ACC112 (cell line): ENCODE data around the gene IGSF21.

Experiments
- H2AFZ ChIP-seq: fragments of 200-600 bp; sonication (generic); one replicate; pipeline ENCODE4 v1.6.0; 2017; ENCODE audit warnings: antibody characterized with exemption, low read length; ENCODE audit not compliant: unreplicated experiment
- H3K27ac ChIP-seq: fragments of 200-600 bp; sonication (generic); 2 replicates; pipeline ENCODE4 v1.5.1; 2014; ENCODE audit warnings: low read depth, mild to moderate bottlenecking, antibody characterized with exemption, low read length, moderate library complexity
- H3K27me3 ChIP-seq: fragments of 200-600 bp; sonication (generic); 2 replicates; pipeline ENCODE4 v1.6.1; 2014; ENCODE audit warnings: mild to moderate bottlenecking, antibody characterized with exemption, low read length, moderate library complexity, mixed read lengths; ENCODE audit not compliant: insufficient read depth
- H3K36me3 ChIP-seq: fragments of 200-600 bp; sonication (generic); 2 replicates; pipeline ENCODE4 v1.6.1; 2016; ENCODE audit warnings: mild to moderate bottlenecking, antibody characterized with exemption, low read length, moderate library complexity, mixed read lengths; ENCODE audit not compliant: insufficient read depth
- H3K4me1 ChIP-seq: fragments of 200-600 bp; sonication (generic); one replicate; pipeline ENCODE4 v1.6.1; 2016; ENCODE audit warnings: low read length, mixed read lengths; ENCODE audit not compliant: insufficient read depth, unreplicated experiment, control insufficient read depth
- H3K4me3 ChIP-seq: fragments of 200-600 bp; sonication (generic); 2 replicates; pipeline ENCODE4 v1.5.1; 2014; ENCODE audit warnings: mild to moderate bottlenecking, low read depth, low read length
- H3K79me2 ChIP-seq: fragments of 200-600 bp; sonication (generic); one replicate; pipeline ENCODE4 v1.6.0; 2016; ENCODE audit warnings: low read length; ENCODE audit not compliant: control insufficient read depth, unreplicated experiment, insufficient read depth

IGSF21 gene

DNA sequence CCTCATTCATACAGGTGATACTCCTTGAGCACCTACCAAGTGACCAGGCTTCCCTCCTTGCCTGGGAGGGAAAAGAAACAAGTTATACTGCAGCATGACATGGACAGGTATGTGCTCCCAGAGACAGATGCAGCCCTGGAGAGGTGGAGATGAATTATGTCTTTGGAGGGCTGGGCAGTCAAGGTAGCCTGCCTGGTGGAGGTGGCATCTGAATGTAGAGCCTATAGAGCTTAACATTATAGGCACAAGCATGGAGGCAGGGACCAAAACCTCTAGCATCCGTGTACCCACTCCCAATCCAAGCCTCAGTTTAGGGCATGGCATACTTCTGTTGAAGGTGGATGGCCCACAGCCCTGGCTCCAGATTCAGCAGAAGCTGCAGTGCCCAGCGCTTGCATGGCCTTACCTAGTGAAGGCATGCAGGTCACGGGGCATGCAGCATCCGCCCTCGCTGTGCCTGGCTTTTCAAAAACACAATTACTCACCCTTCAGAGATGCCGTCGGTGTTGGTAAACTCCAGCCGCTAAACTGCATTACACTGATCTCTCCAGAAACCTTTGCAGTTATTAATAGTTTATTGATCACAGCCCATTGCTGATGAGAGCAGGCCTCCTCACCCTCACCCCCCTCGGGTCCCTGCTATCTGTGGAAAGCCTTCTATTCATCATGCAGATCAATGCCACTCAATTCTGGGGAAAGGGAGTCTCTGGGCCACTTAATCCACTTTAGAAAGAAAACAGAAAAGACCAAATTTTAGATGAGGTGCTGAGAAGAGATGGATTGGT is 222.1 kb downstream of the IGSF21 start:
- Histone ChIP-seq H3K4me1 (no peaks in the 10 kb centered on the region), H2AFZ (no peak overlapping the region), H3K27ac (no peak overlapping the region), H3K4me3 (no peak overlapping the region), H3K27me3 (no peaks in the 10 kb centered on the region), H3K79me2 (no peaks in the 10 kb centered on the region), H3K36me3 (no peaks in the 10 kb centered on the region)

DNA sequence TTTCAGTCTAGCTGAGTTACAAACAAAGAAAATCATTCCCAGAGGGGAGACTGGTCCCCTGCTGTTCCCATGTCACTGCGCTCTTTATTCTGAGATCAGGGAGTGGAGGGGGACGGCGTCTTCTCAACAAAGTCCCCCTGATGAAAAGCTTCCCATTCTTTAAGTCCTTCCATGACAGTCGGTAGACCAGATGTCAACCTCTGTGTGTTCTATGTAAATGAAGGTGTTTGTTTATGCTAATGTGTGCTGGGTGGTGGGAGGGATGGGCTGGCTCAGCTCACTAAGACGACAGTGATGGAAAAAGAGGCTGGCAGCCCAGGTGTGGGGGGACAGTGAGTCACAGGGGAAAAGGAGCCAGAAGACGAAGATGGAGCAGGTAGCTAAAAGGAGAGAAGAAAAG is 225.0 kb downstream of the IGSF21 start:
- no peak overlapping the region for H2AFZ ChIP-seq
- H3K27me3 ChIP-seq, result no peaks in the 10 kb centered on the region
- H3K79me2 ChIP-seq, result no peaks in the 10 kb centered on the region
- H3K4me1 ChIP-seq, result no peaks in the 10 kb centered on the region
- no peak overlapping the region for H3K4me3 ChIP-seq
- H3K27ac ChIP-seq, result no peak overlapping the region
- no peaks in the 10 kb centered on the region for H3K36me3 ChIP-seq

GRCh38 chr1:18333220-18333619 is 225.6 kb downstream of the IGSF21 start:
- Histone ChIP-seq H3K4me1 (no peaks in the 10 kb centered on the region), H3K36me3 (no peaks in the 10 kb centered on the region), H3K27ac (no peak overlapping the region), H3K4me3 (no peak overlapping the region), H3K27me3 (no peaks in the 10 kb centered on the region), H2AFZ (no peak overlapping the region), H3K79me2 (no peaks in the 10 kb centered on the region)

GRCh38 chr1:18336801-18337200 is 229.2 kb downstream of the IGSF21 start:
- no peak overlapping the region for H3K27ac ChIP-seq

GRCh38 chr1:18337757-18338156 is 230.2 kb downstream of the IGSF21 start:
- Histone ChIP-seq H3K36me3 (no peaks in the 10 kb centered on the region), H2AFZ (no peak overlapping the region), H3K27me3 (no peaks in the 10 kb centered on the region), H3K79me2 (no peaks in the 10 kb centered on the region), H3K27ac (no peak overlapping the region), H3K4me1 (no peaks in the 10 kb centered on the region), H3K4me3 (no peak overlapping the region)

More at GRCh38 chr1:18336801-18337200, 229.2 kb downstream of the IGSF21 start:
- no peaks in the 10 kb centered on the region for H3K27me3 ChIP-seq
- no peak overlapping the region for H2AFZ ChIP-seq
- H3K79me2 ChIP-seq, result no peaks in the 10 kb centered on the region
- H3K4me1 ChIP-seq, result no peaks in the 10 kb centered on the region
- H3K36me3 ChIP-seq, result no peaks in the 10 kb centered on the region
- H3K4me3 ChIP-seq, result no peak overlapping the region

GRCh38 chr1:18339161-18339560 is 231.6 kb downstream of the IGSF21 start:
- Histone ChIP-seq H2AFZ (no peak overlapping the region), H3K36me3 (no peaks in the 10 kb centered on the region), H3K4me3 (no peak overlapping the region), H3K4me1 (no peaks in the 10 kb centered on the region), H3K79me2 (no peaks in the 10 kb centered on the region), H3K27me3 (no peaks in the 10 kb centered on the region), H3K27ac (no peak overlapping the region)

DNA sequence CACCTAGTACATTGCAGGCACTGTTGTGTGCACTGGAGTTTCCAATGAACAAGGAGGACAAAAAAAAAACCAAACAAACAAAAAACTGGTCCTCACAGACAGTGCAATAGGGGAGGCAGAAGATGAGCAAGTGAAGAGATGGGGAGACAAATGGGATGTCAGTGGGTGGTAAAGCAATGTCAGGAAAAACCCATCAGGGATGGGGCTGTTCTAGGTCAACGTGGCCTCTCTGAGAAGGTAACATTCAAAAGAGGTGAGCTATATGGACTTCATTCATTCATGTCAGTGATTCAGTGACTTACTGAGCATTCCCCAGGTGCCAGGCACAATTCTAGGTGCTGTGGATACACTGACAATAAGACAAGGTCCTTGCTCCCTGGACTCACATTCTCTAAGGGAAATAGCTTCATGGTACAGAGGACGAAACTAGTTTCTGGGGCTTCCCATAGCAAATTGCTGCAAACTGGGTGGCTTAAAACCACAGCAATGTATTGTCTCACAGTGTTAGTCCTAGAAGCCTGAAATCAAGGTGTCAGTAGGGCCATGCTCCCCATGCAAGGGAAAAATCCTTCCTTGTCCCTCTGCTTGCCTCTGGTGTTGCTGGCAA is 232.7 kb downstream of the IGSF21 start:
- H3K36me3 ChIP-seq, result no peaks in the 10 kb centered on the region
- H3K79me2 ChIP-seq, result no peaks in the 10 kb centered on the region
- no peak overlapping the region for H3K4me3 ChIP-seq
- no peaks in the 10 kb centered on the region for H3K27me3 ChIP-seq
- H3K27ac ChIP-seq, result no peak overlapping the region
- H2AFZ ChIP-seq, result no peak overlapping the region
- H3K4me1 ChIP-seq, result no peaks in the 10 kb centered on the region

DNA sequence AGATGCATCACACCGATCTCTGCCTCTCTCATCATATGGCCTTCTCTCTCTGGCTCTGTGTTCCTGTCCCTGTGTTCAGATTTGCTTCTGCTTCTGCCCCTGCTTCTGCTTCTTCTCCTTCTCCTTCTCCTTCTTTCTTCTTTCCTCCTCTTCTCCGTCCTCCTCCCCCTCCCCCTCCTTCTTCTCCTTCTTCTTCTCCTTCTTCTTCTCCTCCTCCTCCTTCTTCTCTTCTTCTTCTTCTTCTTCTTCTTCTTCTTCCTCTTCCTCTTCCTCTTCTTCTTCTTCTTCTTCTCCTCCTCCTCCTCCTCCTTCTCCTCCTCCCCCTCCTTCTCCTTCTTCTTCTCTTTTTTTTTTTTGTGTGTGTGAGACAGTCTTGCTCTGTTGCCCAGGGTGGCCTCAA is 233.2 kb downstream of the IGSF21 start:
- Histone ChIP-seq H3K79me2 (no peaks in the 10 kb centered on the region), H3K27ac (no peak overlapping the region), H3K4me1 (no peaks in the 10 kb centered on the region), H3K36me3 (no peaks in the 10 kb centered on the region), H3K27me3 (no peaks in the 10 kb centered on the region), H2AFZ (no peak overlapping the region), H3K4me3 (no peak overlapping the region)

- H3K36me3 ChIP-seq, result no peaks in the 10 kb centered on the region
- H3K4me3 ChIP-seq, result no peak overlapping the region
- H2AFZ ChIP-seq, result no peak overlapping the region
- no peaks in the 10 kb centered on the region for H3K4me1 ChIP-seq
- H3K27ac ChIP-seq, result no peak overlapping the region
- H3K27me3 ChIP-seq, result no peaks in the 10 kb centered on the region
- no peaks in the 10 kb centered on the region for H3K79me2 ChIP-seq
Measured at GRCh38 chr1:18341291-18342069, 233.9 kb downstream of the IGSF21 start.

- H3K27me3 ChIP-seq, result no peaks in the 10 kb centered on the region
- H3K79me2 ChIP-seq, result no peaks in the 10 kb centered on the region
- no peaks in the 10 kb centered on the region for H3K36me3 ChIP-seq
- H3K4me3 ChIP-seq, result no peak overlapping the region
- no peak overlapping the region for H2AFZ ChIP-seq
- no peak overlapping the region for H3K27ac ChIP-seq
- no peaks in the 10 kb centered on the region for H3K4me1 ChIP-seq
Measured at GRCh38 chr1:18342744-18343143, 235.1 kb downstream of the IGSF21 start.
